Endothelial cell of umbilical vein (primary cell): ENCODE results near the gene LCP1. TPM values are rescaled to one million over a fixed set of nuclear protein-coding genes. Genes with fewer than 3 reads are reported as not detected.

Source experiments
- BruUV-seq: library from RNA; stranded (reverse); fragments of 400-500 nt; replicated peaks from 2 replicates; lab custom pipeline; 2021; lab: Mats Ljungman, UMichigan
- CTCF ChIA-PET: fragments of 300-600, 350-600 bp; sonication (Branson Sonifier 250); formaldehyde crosslinking; loops from one replicate; lab custom pipeline; 2021; ENCODE audit warnings: antibody characterized with exemption, inconsistent platforms; lab: Charles Lee
- POLR2A ChIA-PET: fragments of 300-600, 350-600 bp; sonication (Branson Sonifier 250); formaldehyde crosslinking; loops from one replicate; lab custom pipeline; 2021; ENCODE audit warnings: antibody characterized with exemption, inconsistent platforms; lab: Charles Lee
- DNase-seq: peaks from one replicate; pipeline ENCODE4 v3.0.0-alpha.2; 2011; ENCODE audit warnings: low read depth, low spot score
- FAIRE-seq: peaks from 2 replicates; lab custom pipeline; 2011; peaks lifted over from hg19 to GRCh38; lab: Jason Lieb, UNC
- H2AFZ ChIP-seq: 2 replicates; pipeline ENCODE4 v1.6.0; 2012; ENCODE audit warnings: low read depth, low read length, control low read depth, inconsistent platforms
- H3K27ac ChIP-seq: 2 replicates; pipeline ENCODE4 v1.5.1; 2011; ENCODE audit warnings: low read depth, mild to moderate bottlenecking, control low read depth, low read length, moderate library complexity; ENCODE audit not compliant: insufficient read depth
- H3K27me3 ChIP-seq, 2 experiments: 2 replicates each; pipeline versions ENCODE4 v1.6.0 to v1.6.1; 2011; ENCODE audit warnings: low read length in 2 of 2, mixed read lengths in 1 of 2; ENCODE audit not compliant: control insufficient read depth in 2 of 2, insufficient read depth in 2 of 2
- H3K36me3 ChIP-seq, 2 experiments: 2 replicates in 1 of 2; 3 replicates in 1 of 2; pipeline ENCODE4 v1.5.1; 2011; ENCODE audit warnings: low read length in 2 of 2, mild to moderate bottlenecking in 1 of 2, moderate library complexity in 1 of 2; ENCODE audit not compliant: control insufficient read depth in 2 of 2, insufficient read depth in 2 of 2; ENCODE audit errors: extremely low read depth in 1 of 2
- H3K4me1 ChIP-seq: 3 replicates; pipeline ENCODE4 v1.5.1; 2011; ENCODE audit warnings: mild to moderate bottlenecking, low read length; ENCODE audit not compliant: control insufficient read depth, insufficient read depth; ENCODE audit errors: extremely low read depth
- H3K4me2 ChIP-seq: 2 replicates; pipeline ENCODE4 v1.6.1; 2011; ENCODE audit warnings: low read length, control low read depth, mixed read lengths; ENCODE audit not compliant: insufficient read depth
- H3K4me3 ChIP-seq, 3 experiments: fragments of 200-600 bp in 1 of 3; sonication (generic), shearing (Covaris generic) in 1 of 3; replicated peaks in 1 of 3; 2 replicates each; pipeline ENCODE4 v1.5.1; 2011 to 2016; ENCODE audit warnings: control low read depth in 3 of 3, low read length in 3 of 3, mild to moderate bottlenecking in 2 of 3, inconsistent platforms in 1 of 3, low read depth in 1 of 3, moderate library complexity in 1 of 3; ENCODE audit not compliant: insufficient read depth in 1 of 3
- H3K79me2 ChIP-seq: 2 replicates; pipeline ENCODE4 v1.6.0; 2012; ENCODE audit warnings: low read length, inconsistent platforms; ENCODE audit not compliant: control insufficient read depth, insufficient read depth
- H3K9ac ChIP-seq: replicated peaks from 2 replicates; pipeline ENCODE3; 2011; ENCODE audit warnings: low read length, control low read depth; ENCODE audit not compliant: insufficient read depth; ENCODE audit errors: extremely low read depth
- H3K9me1 ChIP-seq: replicated peaks from 3 replicates; pipeline ENCODE4 v1.6.0; 2011; ENCODE audit warnings: mild to moderate bottlenecking, low read length; ENCODE audit not compliant: control insufficient read depth, insufficient read depth; ENCODE audit errors: extremely low read depth
- H3K9me3 ChIP-seq: replicated peaks from 2 replicates; pipeline ENCODE4 v1.5.1; 2012; ENCODE audit warnings: low read length, inconsistent platforms; ENCODE audit not compliant: control insufficient read depth, insufficient read depth
- H4K20me1 ChIP-seq: replicated peaks from 2 replicates; pipeline ENCODE3; 2011; ENCODE audit warnings: mild to moderate bottlenecking, low read length; ENCODE audit not compliant: control insufficient read depth, insufficient read depth; ENCODE audit errors: extremely low read depth
- CTCF ChIP-seq, 2 donors: IDR thresholded peaks; 1 replicate in 1 of 2; 2 replicates in 1 of 2; pipeline ENCODE4 v1.5.1; 2011; ENCODE audit warnings: low read length in 2 of 2, mild to moderate bottlenecking in 2 of 2, moderate library complexity in 2 of 2, control low read depth in 1 of 2, inconsistent platforms in 1 of 2, low read depth in 1 of 2; ENCODE audit not compliant: insufficient read depth in 1 of 2; ENCODE audit errors: extremely low read depth in 1 of 2
- EZH2 ChIP-seq: IDR thresholded peaks from 2 replicates; pipeline ENCODE4 v1.6.1; 2012; ENCODE audit warnings: borderline replicate concordance, low read depth, mild to moderate bottlenecking, moderate library complexity, low read length, inconsistent platforms; ENCODE audit not compliant: severe bottlenecking
- FOS ChIP-seq: IDR thresholded peaks from 2 replicates; pipeline ENCODE4 v1.6.1; 2011; ENCODE audit warnings: mild to moderate bottlenecking, low read length, moderate library complexity, borderline replicate concordance; ENCODE audit not compliant: insufficient read depth
- GATA2 ChIP-seq: IDR thresholded peaks from 2 replicates; pipeline ENCODE4 v1.7.0; 2011; ENCODE audit warnings: low read depth, mild to moderate bottlenecking, moderate library complexity, mixed read lengths, low read length; ENCODE audit not compliant: insufficient read length, insufficient read depth
- JUN ChIP-seq: IDR thresholded peaks from 2 replicates; pipeline ENCODE4 v1.6.1; 2011; ENCODE audit warnings: borderline replicate concordance, low read depth; ENCODE audit not compliant: insufficient read length, insufficient read depth
- MAX ChIP-seq: IDR thresholded peaks from 2 replicates; pipeline ENCODE4 v1.6.1; 2011; ENCODE audit not compliant: insufficient read depth, insufficient read length
- MYC ChIP-seq: IDR thresholded peaks from one replicate; pipeline ENCODE4 v1.6.1; 2011; ENCODE audit warnings: mild to moderate bottlenecking, low read depth, low read length
- POLR2A ChIP-seq: IDR thresholded peaks from 2 replicates; pipeline ENCODE4 v1.6.1; 2012; ENCODE audit warnings: low read depth, mild to moderate bottlenecking, control low read depth, low read length
- POLR2AphosphoS5 ChIP-seq: IDR thresholded peaks from 2 replicates; pipeline ENCODE4 v1.6.1; 2012; ENCODE audit warnings: low read depth, mild to moderate bottlenecking, control low read depth, low read length, moderate library complexity; ENCODE audit not compliant: insufficient read depth
- dilution Hi-C: fragments of 300-500 bp; cut with MboI; formaldehyde crosslinking; loops from one replicate; pipeline ENCODE4 v1.15.0; 2019; ENCODE audit warnings: low sequenced_read_pairs; ENCODE audit not compliant: extremely low pct_ligation_motif_present
- intact Hi-C: fragments of 100-400 bp; cut with micrococcal nuclease; formaldehyde crosslinking; loops from one replicate; pipeline ENCODE4 v1.10.0; 2022
- polyA plus RNA-seq, 4 experiments: library from polyadenylated mRNA; depleted of rRNA in 3 of 4; stranded (reverse) in 3 of 4; unstranded in 1 of 4; fragments of >200 nt; gene quantifications; 2 replicates each; pipeline versions ENCODE4 v1.2.1 to v1.2.3, GENCODE V29; 2011 to 2012; ENCODE audit warnings: missing spikeins in 1 of 4
- total RNA-seq: library from RNA; stranded (reverse); gene quantifications from 2 replicates; pipeline ENCODE4 v1.2.3, GENCODE V29; 2021

LCP1 gene
- total and polyA plus RNA-seq, 2 donors (not counting 3 experiments of a cell fraction or from before 2014, with no cell fraction given): 0.18 to 0.38 TPM

- intact Hi-C loops: no loop called here
- Histone ChIP-seq H3K36me3 (no peaks in the 10 kb centered on the region), H3K79me2 (no peaks in the 10 kb centered on the region), H3K27me3 (peaks cover under 1 to 10% of the 10 kb centered on the region in 2 experiments), H2AFZ (no peak overlapping the region), H4K20me1 (no peaks in the 10 kb centered on the region), H3K4me3 (no peak overlapping the region), H3K4me1 (no peaks in the 10 kb centered on the region), H3K9ac (no peak overlapping the region), H3K9me1 (no peaks in the 10 kb centered on the region), H3K4me2 (no peak overlapping the region), H3K9me3 (no peaks in the 10 kb centered on the region), H3K27ac (no peak overlapping the region)
- BruUV-seq: no TSS peak
- no peak for TF ChIP-seq GATA2
- TF ChIP-seq FOS: no peak
- POLR2A ChIA-PET: no interaction called here
- dilution Hi-C loops: no loop called here
- FAIRE-seq (no peak), DNase-seq (no peak)
- CTCF ChIA-PET: no interaction called here
Observed at GRCh38 chr13:46088821-46089562, 93.0 kb downstream of the LCP1 start.

GRCh38 chr13:46087481-46087880 is 94.5 kb downstream of the LCP1 start:
- Histone ChIP-seq H3K9me3 (no peaks in the 10 kb centered on the region), H2AFZ (no peak overlapping the region), H3K9ac (no peak overlapping the region), H4K20me1 (no peaks in the 10 kb centered on the region), H3K27ac (no peak overlapping the region), H3K27me3 (peaks cover 0 to 6% of the 10 kb centered on the region in 2 experiments), H3K9me1 (no peaks in the 10 kb centered on the region), H3K4me1 (no peaks in the 10 kb centered on the region), H3K79me2 (no peaks in the 10 kb centered on the region), H3K36me3 (no peaks in the 10 kb centered on the region), H3K4me2 (no peak overlapping the region), H3K4me3 (no peak overlapping the region)
- FAIRE-seq: no peak
- BruUV-seq: no TSS peak
- DNase-seq: no peak
- intact Hi-C loops (no loop called here), dilution Hi-C loops (no loop called here)
- TF ChIP-seq FOS (no peak), CTCF (IDR thresholded peaks at IDR 0.05; ENCODE audit: extremely low read depth in 1 of 2, insufficient read depth in 1 of 2, low read depth in 1 of 2, low read length in 2 of 2) (no peak), MYC (no peak), JUN (no peak), GATA2 (no peak), POLR2AphosphoS5 (no peak), EZH2 (no peak), POLR2A (no peak), MAX (no peak)
- ChIA-PET POLR2A (no interaction called here), CTCF (no interaction called here)
